WTC11 (cell line): ENCODE measurements around the gene C14orf132. TPM values are rescaled to one million over a fixed set of nuclear protein-coding genes. Genes with fewer than 3 reads are reported as not detected.

ENCODE experiments used
- ATAC-seq: fragments of 200-7000 bp; cut with Tn5 transposase; 2 replicates; pipeline ENCODE4 v1.10.0; 2021; ENCODE audit warnings: mild to moderate bottlenecking, moderate library complexity
- CTCF ChIA-PET: fragments of 300-600 bp; sonication (Branson Sonifier 250); formaldehyde crosslinking; loops from one replicate; lab custom pipeline; 2021; ENCODE audit warnings: antibody characterized with exemption; lab: Charles Lee
- POLR2A ChIA-PET: fragments of 350-600 bp; sonication (Branson Sonifier 250); formaldehyde crosslinking; loops from one replicate; lab custom pipeline; 2021; ENCODE audit warnings: antibody characterized with exemption; lab: Charles Lee
- DNase-seq: peaks from one replicate; pipeline ENCODE4 v3.0.0; 2021; ENCODE audit warnings: low spot score
- H3K27ac Mint-ChIP-seq: 2 replicates; pipeline ENCODE4 v1.8.0; 2021; ENCODE audit warnings: mixed read lengths
- H3K27me3 Mint-ChIP-seq: 2 replicates; pipeline ENCODE4 v1.8.0; 2021; ENCODE audit warnings: low read depth, mild to moderate bottlenecking, moderate library complexity, mixed read lengths
- H3K36me3 Mint-ChIP-seq: 2 replicates; pipeline ENCODE4 v1.8.0; 2021; ENCODE audit warnings: mixed read lengths
- H3K4me1 Mint-ChIP-seq: 2 replicates; pipeline ENCODE4 v1.8.0; 2022; ENCODE audit warnings: mixed read lengths
- H3K4me3 Mint-ChIP-seq: 2 replicates; pipeline ENCODE4 v1.8.0; 2021; ENCODE audit warnings: mild to moderate bottlenecking, moderate library complexity, mixed read lengths
- H3K9me3 Mint-ChIP-seq: 2 replicates; pipeline ENCODE4 v1.8.0; 2021; ENCODE audit warnings: mixed read lengths
- ARID4B ChIP-seq: sonication (generic); formaldehyde crosslinking; IDR thresholded peaks from 2 replicates; pipeline ENCODE4 v1.8.0; 2023; ENCODE audit warnings: missing genetic modification reagents, mild to moderate bottlenecking, borderline replicate concordance
- ATF2 ChIP-seq: sonication (generic); formaldehyde crosslinking; IDR thresholded peaks from 2 replicates; pipeline ENCODE4 v1.8.1; 2022; ENCODE audit warnings: low read depth, missing genetic modification reagents, borderline replicate concordance
- CTCF ChIP-seq: fragments of 200-600 bp; IDR thresholded peaks from 2 replicates; pipeline ENCODE4 v1.8.0; 2022; ENCODE audit warnings: antibody characterized with exemption
- ELF4 ChIP-seq: sonication (generic); formaldehyde crosslinking; IDR thresholded peaks from 2 replicates; pipeline ENCODE4 v1.8.1; 2022; ENCODE audit warnings: low read depth, mild to moderate bottlenecking, moderate library complexity, missing genetic modification reagents
- ETV6 ChIP-seq: sonication (generic); formaldehyde crosslinking; IDR thresholded peaks from 2 replicates; pipeline ENCODE4 v1.8.1; 2022; ENCODE audit warnings: mild to moderate bottlenecking, missing genetic modification reagents
- FOXP1 ChIP-seq: sonication (generic); formaldehyde crosslinking; IDR thresholded peaks from 2 replicates; pipeline ENCODE4 v1.8.0; 2022; ENCODE audit warnings: missing genetic modification reagents, mild to moderate bottlenecking, moderate library complexity, borderline replicate concordance
- GTF2I ChIP-seq: fragments of 250-450 bp; sonication (Bioruptor Pico); conservative IDR thresholded peaks from 2 replicates; pipeline ENCODE4 v1.4.0; 2021; ENCODE audit warnings: mild to moderate bottlenecking
- KAT7 ChIP-seq: sonication (generic); formaldehyde crosslinking; IDR thresholded peaks from 2 replicates; pipeline ENCODE4 v1.8.1; 2023; ENCODE audit warnings: missing genetic modification reagents, mild to moderate bottlenecking, borderline replicate concordance
- MYBL2 ChIP-seq: sonication (generic); formaldehyde crosslinking; IDR thresholded peaks from 2 replicates; pipeline ENCODE4 v1.8.1; 2023; ENCODE audit warnings: mild to moderate bottlenecking, moderate library complexity, missing genetic modification reagents
- NR2C2 ChIP-seq: sonication (generic); formaldehyde crosslinking; IDR thresholded peaks from 2 replicates; pipeline ENCODE4 v1.8.0; 2022; ENCODE audit warnings: mild to moderate bottlenecking, missing genetic modification reagents
- OVOL2 ChIP-seq: fragments of 250-450 bp; sonication (Bioruptor Pico); IDR thresholded peaks from 2 replicates; pipeline ENCODE4 v1.9.0; 2021; ENCODE audit warnings: mild to moderate bottlenecking, borderline replicate concordance
- PRRX2 ChIP-seq: fragments of 250-450 bp; sonication (Bioruptor Pico); IDR thresholded peaks from 2 replicates; pipeline ENCODE4 v1.8.0; 2021; ENCODE audit warnings: mild to moderate bottlenecking
- SMAD4 ChIP-seq: sonication (generic); formaldehyde crosslinking; IDR thresholded peaks from 2 replicates; pipeline ENCODE4 v1.8.0; 2022; ENCODE audit warnings: mild to moderate bottlenecking, missing genetic modification reagents
- ZNF138 ChIP-seq: sonication (generic); formaldehyde crosslinking; conservative IDR thresholded peaks from 2 replicates; pipeline ENCODE4 v1.8.1; 2022; ENCODE audit warnings: mild to moderate bottlenecking, moderate library complexity, missing genetic modification reagents
- ZNF232 ChIP-seq: sonication (generic); formaldehyde crosslinking; IDR thresholded peaks from 2 replicates; pipeline ENCODE4 v1.8.0; 2022; ENCODE audit warnings: mild to moderate bottlenecking, missing genetic modification reagents
- ZNF263 ChIP-seq: sonication (generic); formaldehyde crosslinking; IDR thresholded peaks from 2 replicates; pipeline ENCODE4 v1.8.1; 2022; ENCODE audit warnings: low read depth, mild to moderate bottlenecking, moderate library complexity, missing genetic modification reagents
- ZNF317 ChIP-seq: sonication (generic); formaldehyde crosslinking; IDR thresholded peaks from 2 replicates; pipeline ENCODE4 v1.8.1; 2023; ENCODE audit warnings: low read depth, mild to moderate bottlenecking, moderate library complexity, missing genetic modification reagents, borderline replicate concordance
- ZNF423 ChIP-seq: fragments of 250-450 bp; sonication (Bioruptor Pico); IDR thresholded peaks from 2 replicates; pipeline ENCODE4 v2.1.2; 2022; ENCODE audit warnings: mild to moderate bottlenecking, moderate library complexity
- total RNA-seq: library from RNA; stranded (reverse); gene quantifications from 3 replicates; pipeline ENCODE4 v1.2.3, GENCODE V29; 2021
- TF ChIP-seq, protein P1 (sequence below): sonication (generic); formaldehyde crosslinking; IDR thresholded peaks from 2 replicates; pipeline ENCODE4 v1.8.1; 2022; ENCODE audit warnings: missing genetic modification reagents, borderline replicate concordance
- TF ChIP-seq, protein P2 (sequence below): sonication (generic); formaldehyde crosslinking; IDR thresholded peaks from 2 replicates; pipeline ENCODE4 v1.8.1; 2023; ENCODE audit warnings: mild to moderate bottlenecking, missing genetic modification reagents

The C14orf132 gene
- total RNA-seq, 1 experiment from 2014 or later: 14.1 TPM

- TF ChIP-seq ETV6 (CRISPR knock-in tag): no peak
Measured at GRCh38 chr14:96081767-96082400, 42.7 kb downstream of the C14orf132 start (continued).

GRCh38 chr14:96082420-96083300 lies 43.5 kb downstream of the C14orf132 start:
- CTCF ChIA-PET: interaction anchor here (0.8 to 2.4 kb wide), 3 partner anchors 16 to 26 kb away, joined by 3 to 8 read pairs (median 5); no protein-coding TSS in a partner anchor
- no peaks in the 10 kb centered on the region for H3K27me3 Mint-ChIP-seq
- peaks cover 6% of the 10 kb centered on the region; the same call in 1 of the 2 replicates for H3K4me1 Mint-ChIP-seq
- ATAC-seq (no peak), DNase-seq (no peak)
- TF ChIP-seq ZNF138 (CRISPR knock-in tag): no peak
- no peak for TF ChIP-seq ZNF423 (CRISPR knock-in tag)
- no peak for TF ChIP-seq CTCF
- no peak overlapping the region for H3K4me3 Mint-ChIP-seq
- H3K9me3 Mint-ChIP-seq: peaks cover 17% of the 10 kb centered on the region
- H3K36me3 Mint-ChIP-seq: peaks cover 28% of the 10 kb centered on the region
- POLR2A ChIA-PET: no interaction called here
- H3K27ac Mint-ChIP-seq: no peak overlapping the region

DNA sequence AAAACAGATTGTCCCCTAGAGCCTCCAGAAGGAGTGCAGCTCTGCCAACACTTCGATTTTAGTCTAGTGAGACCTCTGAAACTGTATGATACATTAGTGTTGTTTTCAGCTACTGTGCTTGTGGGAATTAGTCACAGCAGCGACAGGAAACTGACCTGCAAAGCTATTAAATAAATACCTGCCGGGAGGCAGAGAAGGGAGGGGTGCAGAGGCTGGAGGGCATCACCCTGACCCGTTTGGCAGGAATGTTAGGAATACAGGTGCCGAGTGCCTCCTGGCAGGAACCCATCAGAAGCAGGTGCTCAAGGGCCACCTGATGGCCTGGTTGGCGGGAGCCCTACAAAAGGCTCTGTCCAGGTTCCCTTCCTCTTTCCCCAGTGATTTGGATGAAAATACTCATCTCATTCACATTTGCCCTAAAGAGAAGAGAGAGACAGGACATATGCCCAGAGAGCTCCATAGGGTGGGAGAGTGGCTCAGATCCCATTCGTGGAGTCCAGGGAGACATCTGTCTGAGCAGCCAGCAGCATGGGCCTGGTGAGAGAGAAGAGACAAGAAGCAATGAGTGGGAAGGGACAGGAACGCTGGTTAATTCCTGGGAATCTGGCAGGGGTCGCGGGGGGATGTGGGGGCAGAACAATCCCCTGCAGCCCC lies 44.6 kb downstream of the C14orf132 start:
- CTCF ChIA-PET: interaction anchor here (0.8 to 2.4 kb wide), 3 partner anchors 14 to 27 kb away, joined by 5 to 8 read pairs (median 7); no protein-coding TSS in a partner anchor
- no peak for ATAC-seq
- H3K27ac Mint-ChIP-seq: no peak overlapping the region
- TF ChIP-seq ZNF232 (CRISPR knock-in tag) (no peak), OVOL2 (no peak), KAT7 (CRISPR knock-in tag) (no peak), ATF2 (CRISPR knock-in tag) (no peak), ZNF317 (no peak), NR2C2 (CRISPR knock-in tag) (no peak), MYBL2 (CRISPR knock-in tag) (no peak), FOXP1 (CRISPR knock-in tag) (no peak), ZNF263 (no peak), ARID4B (CRISPR knock-in tag) (no peak), ELF4 (no peak), ETV6 (CRISPR knock-in tag) (no peak), GTF2I (CRISPR knock-in tag) (no peak), SMAD4 (CRISPR knock-in tag) (no peak), PRRX2 (CRISPR knock-in tag) (no peak)
- TF ChIP-seq, protein P1, sequence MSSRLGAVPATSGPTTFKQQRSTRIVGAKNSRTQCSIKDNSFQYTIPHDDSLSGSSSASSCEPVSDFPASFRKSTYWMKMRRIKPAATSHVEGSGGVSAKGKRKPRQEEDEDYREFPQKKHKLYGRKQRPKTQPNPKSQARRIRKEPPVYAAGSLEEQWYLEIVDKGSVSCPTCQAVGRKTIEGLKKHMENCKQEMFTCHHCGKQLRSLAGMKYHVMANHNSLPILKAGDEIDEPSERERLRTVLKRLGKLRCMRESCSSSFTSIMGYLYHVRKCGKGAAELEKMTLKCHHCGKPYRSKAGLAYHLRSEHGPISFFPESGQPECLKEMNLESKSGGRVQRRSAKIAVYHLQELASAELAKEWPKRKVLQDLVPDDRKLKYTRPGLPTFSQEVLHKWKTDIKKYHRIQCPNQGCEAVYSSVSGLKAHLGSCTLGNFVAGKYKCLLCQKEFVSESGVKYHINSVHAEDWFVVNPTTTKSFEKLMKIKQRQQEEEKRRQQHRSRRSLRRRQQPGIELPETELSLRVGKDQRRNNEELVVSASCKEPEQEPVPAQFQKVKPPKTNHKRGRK: no peak
- TF ChIP-seq, protein P2, sequence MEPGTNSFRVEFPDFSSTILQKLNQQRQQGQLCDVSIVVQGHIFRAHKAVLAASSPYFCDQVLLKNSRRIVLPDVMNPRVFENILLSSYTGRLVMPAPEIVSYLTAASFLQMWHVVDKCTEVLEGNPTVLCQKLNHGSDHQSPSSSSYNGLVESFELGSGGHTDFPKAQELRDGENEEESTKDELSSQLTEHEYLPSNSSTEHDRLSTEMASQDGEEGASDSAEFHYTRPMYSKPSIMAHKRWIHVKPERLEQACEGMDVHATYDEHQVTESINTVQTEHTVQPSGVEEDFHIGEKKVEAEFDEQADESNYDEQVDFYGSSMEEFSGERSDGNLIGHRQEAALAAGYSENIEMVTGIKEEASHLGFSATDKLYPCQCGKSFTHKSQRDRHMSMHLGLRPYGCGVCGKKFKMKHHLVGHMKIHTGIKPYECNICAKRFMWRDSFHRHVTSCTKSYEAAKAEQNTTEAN: no peak

More for the DNA sequence above, 44.6 kb downstream of the C14orf132 start:
- Mint-ChIP-seq H3K9me3 (peaks cover 17% of the 10 kb centered on the region), H3K4me1 (peaks cover 6% of the 10 kb centered on the region; the same call in 1 of the 2 replicates), H3K4me3 (no peak overlapping the region), H3K27me3 (no peaks in the 10 kb centered on the region), H3K36me3 (peaks cover 28% of the 10 kb centered on the region)
- POLR2A ChIA-PET: no interaction called here
- DNase-seq: no peak
